Stromal cell of bone marrow (primary cell): Measurements from ENCODE around the gene UBQLN4.
"Not testable (repeated sequence)": the region's sequence is repeated elsewhere in the genome, so short reads cannot be mapped to it uniquely, and the experiment has no call there.

Experiments used
- DNase-seq: peaks from one replicate; pipeline ENCODE4 v3.0.0-alpha.2; 2012; ENCODE audit warnings: low read depth

UBQLN4 gene

GRCh38 chr1:156081180-156081916 lies 27.8 kb upstream of the UBQLN4 start:
- DNase-seq = no peak

GRCh38 chr1:156080863-156081179 lies 27.2 kb upstream of the UBQLN4 start:
- no peak for DNase-seq

- no peak for DNase-seq
Measured at GRCh38 chr1:156080241-156080862, 26.8 kb upstream of the UBQLN4 start.

DNA sequence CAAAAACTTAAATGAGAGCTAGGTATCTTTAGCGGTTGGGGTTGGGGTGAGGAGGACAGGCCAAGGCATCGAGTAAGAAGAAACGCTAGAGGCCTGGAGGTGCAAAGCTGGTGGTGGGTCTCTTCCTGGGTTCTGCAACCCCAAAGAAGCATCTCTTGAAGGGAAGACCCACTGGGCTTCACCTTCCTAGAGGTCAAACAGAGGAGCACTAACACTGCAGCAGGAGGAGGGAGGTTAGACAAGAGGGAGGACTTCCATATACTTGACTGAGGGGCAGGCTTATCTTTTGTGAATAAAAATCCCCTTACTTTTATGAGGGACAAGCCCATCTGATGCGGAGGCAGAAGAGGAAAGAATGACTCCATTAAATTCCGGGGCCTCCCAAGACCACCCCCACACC lies 26.2 kb upstream of the UBQLN4 start:
- DNase-seq = no peak

DNA sequence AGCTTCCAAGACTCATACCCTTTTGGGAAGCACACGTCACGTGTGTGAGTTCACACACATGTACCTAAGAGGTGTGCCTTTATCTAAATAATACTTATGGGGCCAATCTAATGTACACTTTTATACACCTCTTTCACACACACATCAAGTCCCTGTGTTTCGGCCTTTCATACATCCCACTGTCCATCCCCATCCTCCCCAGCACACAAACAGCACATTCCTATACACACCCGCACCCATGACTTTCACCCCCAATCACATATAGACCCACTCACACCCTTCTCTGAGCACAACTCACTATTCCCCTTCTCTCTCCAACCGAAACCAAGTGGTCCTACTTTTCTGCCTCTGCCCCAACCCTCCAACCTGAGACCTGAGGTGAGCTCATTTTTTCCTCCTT lies 25.1 kb upstream of the UBQLN4 start:
- DNase-seq = no peak

GRCh38 chr1:156077430-156077760 lies 23.8 kb upstream of the UBQLN4 start:
- DNase-seq = no peak

- no peak for DNase-seq
Measured at GRCh38 chr1:156076609-156077429, 23.2 kb upstream of the UBQLN4 start.

DNA sequence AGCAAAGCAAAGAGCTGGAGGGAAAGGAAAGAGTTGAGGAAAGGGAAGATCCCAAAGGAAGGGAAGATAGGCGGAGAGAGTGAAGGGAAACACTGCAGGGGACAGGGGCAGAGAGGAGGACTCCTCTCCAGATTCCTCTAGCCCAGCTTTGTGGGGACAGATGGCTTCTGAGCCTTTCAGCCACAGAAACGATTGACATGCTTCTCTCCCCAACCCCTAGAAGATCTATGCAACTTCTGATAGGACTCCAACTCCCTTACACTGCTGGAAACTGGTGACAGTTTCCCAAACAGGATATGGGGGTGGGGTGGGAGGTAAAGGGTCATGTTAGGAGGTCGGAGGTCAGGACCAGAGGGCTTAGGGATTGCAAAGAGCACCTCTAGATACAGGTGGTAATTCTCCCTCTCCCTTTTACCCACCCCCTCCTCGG lies 22.2 kb upstream of the UBQLN4 start:
- DNase-seq = no peak

- no peak for DNase-seq
Measured at GRCh38 chr1:156075162-156075561, 21.6 kb upstream of the UBQLN4 start.

DNA sequence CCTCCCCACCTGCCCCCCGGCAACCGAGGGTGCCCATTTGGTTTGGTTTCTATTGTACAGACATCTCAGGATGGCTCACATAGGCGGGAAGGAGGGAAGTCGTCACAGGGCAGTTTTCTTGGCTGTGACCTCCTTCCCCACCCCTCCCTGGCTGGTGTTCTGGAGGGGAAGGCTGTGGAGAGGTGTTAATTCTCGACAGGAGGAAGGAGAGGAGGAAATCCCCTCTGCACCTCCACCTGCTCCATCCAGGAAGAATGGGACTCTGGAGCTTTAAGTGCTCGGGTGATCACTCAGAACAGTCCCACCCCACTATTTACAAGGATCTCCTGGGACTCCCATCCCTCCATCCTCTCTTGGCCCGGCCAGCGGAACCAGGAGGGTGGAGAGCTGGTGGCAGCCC lies 21.1 kb upstream of the UBQLN4 start:
- DNase-seq = no peak

- no peak for DNase-seq
Measured at GRCh38 chr1:156073740-156074139, 20.1 kb upstream of the UBQLN4 start.

DNA sequence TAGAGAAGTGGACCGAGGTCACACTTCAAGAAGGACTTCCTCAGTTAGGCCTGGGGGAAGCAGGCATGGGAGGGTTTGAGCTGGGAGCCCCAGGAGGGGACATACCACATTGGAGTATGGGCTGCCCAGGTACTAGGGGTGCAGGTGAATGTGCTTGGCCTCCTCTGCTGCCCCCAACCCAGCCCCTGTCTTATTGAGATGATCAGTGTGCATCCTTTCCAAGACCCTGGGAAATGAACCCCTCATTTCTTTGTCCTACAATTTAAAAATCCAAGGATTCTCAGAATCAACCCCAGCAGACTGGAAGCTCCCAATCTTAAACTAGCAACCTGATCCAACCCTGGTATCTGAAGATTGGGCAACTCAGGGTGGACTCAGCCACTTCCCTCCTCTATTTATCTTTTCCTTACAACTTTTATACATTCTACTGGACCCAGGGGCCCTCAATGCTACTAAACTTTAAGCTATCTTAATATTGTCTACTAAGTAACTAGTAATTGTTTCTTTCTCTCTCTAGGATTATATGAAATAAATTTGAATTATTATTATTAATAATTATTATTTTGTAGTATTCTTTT lies 19.6 kb upstream of the UBQLN4 start:
- no peak for DNase-seq

DNA sequence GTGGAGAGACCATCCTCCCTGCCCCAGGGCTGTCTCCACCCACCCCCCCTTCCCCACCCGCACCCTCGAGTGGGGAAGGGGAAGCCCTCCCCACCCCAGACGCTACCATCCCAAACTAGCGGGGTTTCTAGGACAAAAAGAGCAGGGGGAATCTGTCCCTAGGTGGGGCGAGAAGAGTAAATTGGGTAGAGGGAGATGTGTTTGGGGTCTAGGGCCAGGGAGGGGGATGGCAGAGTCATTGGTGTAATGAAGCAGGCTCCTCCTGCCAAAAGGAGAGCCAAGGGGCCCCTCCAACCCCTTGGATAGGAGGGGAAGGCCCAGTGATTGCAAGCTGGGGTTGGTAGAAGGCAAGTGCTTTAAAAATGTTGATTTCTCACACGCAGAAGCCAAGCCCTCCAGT lies 18.7 kb upstream of the UBQLN4 start:
- no peak for DNase-seq

DNA sequence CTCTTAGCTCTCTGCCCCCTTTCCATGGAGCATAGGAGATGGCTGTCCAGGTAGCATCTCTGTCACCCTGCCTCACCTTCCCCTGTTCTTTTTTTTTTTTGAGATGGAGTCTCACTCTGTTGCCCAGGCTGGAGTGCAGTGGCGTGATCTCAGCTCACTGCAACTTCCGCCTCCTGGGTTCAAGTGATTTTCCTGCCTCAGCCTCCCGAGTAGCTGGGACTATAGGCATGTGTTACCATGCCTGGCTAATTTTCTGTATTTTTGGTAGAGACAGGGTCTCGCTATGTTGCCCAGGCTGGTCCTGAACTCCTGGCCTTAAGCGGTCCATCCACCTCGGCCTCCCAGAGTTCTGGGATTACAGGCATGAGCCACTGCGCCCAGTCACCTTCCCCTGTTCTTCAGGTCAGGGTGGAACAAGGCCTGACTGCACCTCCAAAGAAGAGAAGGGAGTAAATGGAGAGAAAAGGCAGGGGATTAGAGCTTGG lies 17.8 kb upstream of the UBQLN4 start:
- not testable (repeated sequence) for DNase-seq

GRCh38 chr1:156070548-156070947 lies 16.9 kb upstream of the UBQLN4 start:
- no peak for DNase-seq

GRCh38 chr1:156069490-156070455 lies 16.2 kb upstream of the UBQLN4 start:
- DNase-seq = no peak

DNA sequence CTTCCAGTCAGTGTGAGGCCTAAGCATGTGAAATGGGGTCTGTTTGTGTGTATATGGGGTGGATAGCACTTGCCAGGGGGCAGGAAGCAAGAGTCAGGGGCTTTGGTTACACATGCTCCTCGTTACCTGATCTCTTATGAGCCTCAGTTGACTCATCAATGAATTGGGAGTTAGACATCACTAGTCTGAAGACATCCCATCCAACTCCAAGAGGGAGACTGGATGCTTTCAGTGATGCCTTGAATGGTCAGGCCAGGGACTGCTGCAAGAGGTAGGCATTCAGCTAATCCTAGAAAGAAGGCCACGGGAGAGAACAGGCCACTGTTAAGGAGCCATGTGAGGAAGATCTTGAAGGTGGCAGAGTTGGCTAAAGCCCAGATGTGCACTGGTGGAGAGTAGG lies 13.7 kb upstream of the UBQLN4 start:
- no peak for DNase-seq

- DNase-seq = no peak
Measured at GRCh38 chr1:156065871-156066270, 12.3 kb upstream of the UBQLN4 start.

DNA sequence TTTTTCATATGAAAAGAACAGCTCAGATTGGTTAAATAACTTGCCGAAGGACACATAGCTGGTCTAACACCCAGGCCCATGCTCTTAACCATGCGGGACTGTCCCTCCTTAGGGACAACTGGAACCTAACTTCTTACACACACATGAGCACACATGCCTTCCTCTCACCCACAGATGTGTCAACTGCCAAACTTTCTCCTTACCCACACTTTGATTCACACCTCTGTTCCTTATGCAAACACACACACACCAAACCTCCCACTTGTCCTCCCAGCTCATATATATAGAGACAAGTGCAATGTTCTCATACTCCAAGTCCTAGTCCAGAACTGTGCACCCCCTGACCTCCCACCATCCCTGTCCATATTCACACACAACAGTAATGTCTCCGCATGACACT lies 11.6 kb upstream of the UBQLN4 start:
- no peak for DNase-seq

DNA sequence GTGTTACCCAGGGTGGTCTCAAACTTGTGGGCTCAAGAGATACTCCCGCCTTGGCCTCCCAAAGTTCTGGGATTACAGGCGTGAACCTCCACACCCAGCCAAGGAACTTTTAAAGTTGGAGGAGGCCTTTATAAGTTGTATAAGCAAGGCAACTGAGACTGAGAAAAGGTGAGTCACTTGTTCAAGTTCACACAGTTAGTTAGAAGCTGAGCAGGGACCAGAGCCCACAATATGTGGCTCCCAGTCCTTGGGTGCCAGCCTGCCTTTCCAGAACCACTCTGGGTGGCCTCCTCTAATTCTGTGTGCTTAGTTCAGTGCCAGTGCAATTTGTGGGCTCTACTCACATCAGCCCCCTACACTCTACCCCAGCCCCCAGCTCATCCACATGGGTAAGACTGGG lies 11.0 kb upstream of the UBQLN4 start:
- no peak for DNase-seq

DNA sequence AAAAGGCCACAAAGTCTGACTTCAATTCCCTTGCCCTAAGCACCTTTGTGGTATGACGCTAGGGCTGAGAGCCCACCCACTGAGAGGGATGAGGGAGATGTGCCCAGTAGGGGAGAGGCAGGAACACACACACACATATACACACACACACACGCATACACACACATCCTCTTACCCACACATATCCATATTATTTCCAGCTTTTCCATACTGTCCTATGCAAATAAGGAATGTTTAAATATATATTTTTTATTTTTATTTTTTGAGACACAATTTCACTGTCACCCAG lies 10.3 kb upstream of the UBQLN4 start:
- DNase-seq = no peak

- no peak for DNase-seq
Measured at GRCh38 chr1:156062189-156062588, 8.6 kb upstream of the UBQLN4 start.
